IMR-90 (cell line): ENCODE data around the gene CEL. TPM values are rescaled to one million over a fixed set of nuclear protein-coding genes. Genes with fewer than 3 reads are reported as not detected.

ENCODE experiments used
- ATAC-seq: fragments of 200-7000 bp; cut with Tn5 transposase; 2 replicates; pipeline ENCODE4 v1.9.1; 2020; ENCODE audit warnings: low read depth, mild to moderate bottlenecking, moderate library complexity
- BruUV-seq: library from RNA; stranded (reverse); fragments of 400-500 nt; replicated peaks from 2 replicates; lab custom pipeline; 2021; lab: Mats Ljungman, UMichigan
- CTCF ChIA-PET: fragments of 300-600 bp; formaldehyde crosslinking; extraction: SDS; loops from one replicate; lab custom pipeline; 2021; ENCODE audit warnings: antibody characterized with exemption; lab: Yijun Ruan, JAX
- POLR2A ChIA-PET: fragments of 300-600 bp; sonication (Branson Sonifier 250); formaldehyde crosslinking; loops from one replicate; lab custom pipeline; 2022; ENCODE audit warnings: antibody characterized with exemption; ENCODE audit not compliant: unreplicated experiment; lab: Charles Lee
- DNase-seq: peaks from one replicate; pipeline ENCODE4 v3.0.0; 2013
- H2AFZ ChIP-seq: replicated peaks from 2 replicates; pipeline ENCODE3; 2013; ENCODE audit warnings: low read length, mild to moderate bottlenecking; ENCODE audit not compliant: poor library complexity
- H2AK5ac ChIP-seq: 2 replicates; pipeline ENCODE4 v1.6.1; 2013; ENCODE audit warnings: low read depth, low read length, inconsistent platforms
- H2AK9ac ChIP-seq: replicated peaks from 2 replicates; pipeline ENCODE3; 2013; ENCODE audit warnings: mild to moderate bottlenecking, low read depth, low read length, moderate library complexity; ENCODE audit not compliant: poor library complexity
- H2BK120ac ChIP-seq: 2 replicates; pipeline ENCODE4 v1.6.1; 2013; ENCODE audit warnings: low read depth, low read length, inconsistent platforms
- H2BK15ac ChIP-seq: 3 replicates; pipeline ENCODE4 v1.6.1; 2013; ENCODE audit warnings: low read depth, low read length, inconsistent platforms
- H2BK20ac ChIP-seq: 2 replicates; pipeline ENCODE4 v1.6.1; 2013; ENCODE audit warnings: low read depth, mild to moderate bottlenecking, inconsistent platforms, low read length, moderate library complexity
- H2BK5ac ChIP-seq: 2 replicates; pipeline ENCODE4 v1.6.1; 2013; ENCODE audit warnings: mild to moderate bottlenecking, low read depth, low read length, inconsistent platforms; ENCODE audit not compliant: poor library complexity, severe bottlenecking
- H3K14ac ChIP-seq: replicated peaks from 2 replicates; pipeline ENCODE4 v1.6.1; 2013; ENCODE audit warnings: low read depth, low read length, inconsistent platforms
- H3K18ac ChIP-seq: 2 replicates; pipeline ENCODE4 v1.6.1; 2013; ENCODE audit warnings: low read depth, low read length, control low read depth
- H3K23ac ChIP-seq: 2 replicates; pipeline ENCODE4 v1.6.1; 2013; ENCODE audit warnings: low read depth, low read length, inconsistent platforms
- H3K27ac ChIP-seq: 2 replicates; pipeline ENCODE4 v1.5.1; 2013; ENCODE audit warnings: mild to moderate bottlenecking, control low read depth, low read length; ENCODE audit not compliant: insufficient read depth
- H3K27me3 ChIP-seq: 2 replicates; pipeline ENCODE4 v1.6.1; 2013; ENCODE audit warnings: low read length; ENCODE audit not compliant: control insufficient read depth, insufficient read depth
- H3K36me3 ChIP-seq: 2 replicates; pipeline ENCODE4 v1.6.1; 2013; ENCODE audit warnings: low read length, mixed read lengths; ENCODE audit not compliant: control insufficient read depth, insufficient read depth
- H3K4ac ChIP-seq: 2 replicates; pipeline ENCODE4 v1.6.1; 2013; ENCODE audit warnings: low read depth, low read length, inconsistent platforms
- H3K4me1 ChIP-seq: 2 replicates; pipeline ENCODE4 v1.6.1; 2013; ENCODE audit warnings: low read length, mixed read lengths; ENCODE audit not compliant: control insufficient read depth, insufficient read depth
- H3K4me2 ChIP-seq: 2 replicates; pipeline ENCODE4 v1.6.1; 2013; ENCODE audit warnings: low read depth, mild to moderate bottlenecking, control low read depth, low read length, moderate library complexity
- H3K4me3 ChIP-seq: 2 replicates; pipeline ENCODE4 v1.5.1; 2013; ENCODE audit warnings: low read depth, mild to moderate bottlenecking, control low read depth, low read length, moderate library complexity; ENCODE audit not compliant: insufficient read depth
- H3K56ac ChIP-seq: 2 replicates; pipeline ENCODE4 v1.6.1; 2013; ENCODE audit warnings: low read length, inconsistent platforms; ENCODE audit not compliant: insufficient read depth; ENCODE audit errors: extremely low read depth
- H3K79me1 ChIP-seq, 2 experiments: 2 replicates each; pipeline ENCODE4 v1.6.1; 2013; ENCODE audit warnings: low read length in 2 of 2, inconsistent platforms in 1 of 2, low read depth in 1 of 2
- H3K9ac ChIP-seq: 2 replicates; pipeline ENCODE4 v1.6.1; 2013; ENCODE audit warnings: low read depth, low read length, control low read depth
- H3K9me1 ChIP-seq: 2 replicates; pipeline ENCODE4 v1.6.1; 2013; ENCODE audit warnings: low read length, inconsistent platforms; ENCODE audit not compliant: insufficient read depth
- H3K9me3 ChIP-seq: 2 replicates; pipeline ENCODE4 v1.6.1; 2013; ENCODE audit warnings: low read length; ENCODE audit not compliant: control insufficient read depth, insufficient read depth
- H4K20me1 ChIP-seq: 2 replicates; pipeline ENCODE4 v1.6.1; 2013; ENCODE audit warnings: low read length, inconsistent platforms; ENCODE audit not compliant: insufficient read depth
- H4K5ac ChIP-seq: 2 replicates; pipeline ENCODE4 v1.6.1; 2013; ENCODE audit warnings: mild to moderate bottlenecking, low read depth, low read length, control low read depth
- H4K8ac ChIP-seq, 2 experiments: 2 replicates each; pipeline ENCODE4 v1.6.1; 2013; ENCODE audit warnings: low read depth in 2 of 2, low read length in 2 of 2, control low read depth in 1 of 2, inconsistent platforms in 1 of 2
- H4K91ac ChIP-seq: 2 replicates; pipeline ENCODE4 v1.6.1; 2013; ENCODE audit warnings: low read depth, low read length, inconsistent platforms; ENCODE audit not compliant: insufficient read depth
- FOS ChIP-seq: fragments of 150-350 bp; IDR thresholded peaks from 2 replicates; pipeline ENCODE4 v1.6.1; 2016; ENCODE audit warnings: low read depth, low read length
- NFE2L2 ChIP-seq: fragments of 150-350 bp; IDR thresholded peaks from 2 replicates; pipeline ENCODE4 v1.6.1; 2016; ENCODE audit warnings: low read depth, mild to moderate bottlenecking, low read length
- POLR2A ChIP-seq: IDR thresholded peaks from 2 replicates; pipeline ENCODE4 v1.6.1; 2012; ENCODE audit warnings: mild to moderate bottlenecking, low read depth, low read length
- SMC3 ChIP-seq: fragments of 150-350 bp; IDR thresholded peaks from 2 replicates; pipeline ENCODE4 v1.6.1; 2016; ENCODE audit warnings: low read depth, mild to moderate bottlenecking, antibody characterized with exemption, low read length, moderate library complexity
- WGBS, 2 experiments: methylation state at CpG; one replicate each; pipeline versions ENCODE4 v1.1.5 to v1.1.7; 2013; ENCODE audit warnings: missing lambda C conversion rate in 2 of 2; ENCODE audit not compliant: insufficient read length in 1 of 2; ENCODE audit errors: extremely low coverage in 2 of 2; 5-methylcytosine and 5-hydroxymethylcytosine counted together
- dilution Hi-C: fragments of 300-500 bp; cut with HindIII; formaldehyde crosslinking; loops from one replicate; pipeline ENCODE4 v1.14.3; 2018; ENCODE audit warnings: low sequenced_read_pairs; ENCODE audit not compliant: unreplicated experiment
- in situ Hi-C: fragments of 300-500 bp; cut with MboI; formaldehyde crosslinking; loops from 3 replicates; pipeline ENCODE4 v1.14.3; 2019; ENCODE audit warnings: low sequenced_read_pairs, inconsistent platforms, mixed read lengths
- intact Hi-C: fragments of 100-400 bp; cut with micrococcal nuclease; formaldehyde crosslinking; loops from 2 replicates; pipeline ENCODE4 v1.10.0; 2022
- polyA plus RNA-seq, 3 experiments: library from polyadenylated mRNA; depleted of rRNA; stranded (reverse); fragments of >200 nt; gene quantifications; 2 replicates each; pipeline ENCODE4 v1.2.3, GENCODE V29; 2012; ENCODE audit warnings: low replicate concordance in 1 of 3
- total RNA-seq: library from RNA; depleted of rRNA; stranded (reverse); fragments of >200 nt; gene quantifications from 2 replicates; pipeline ENCODE4 v1.2.3, GENCODE V29; 2012
- TF ChIP-seq, protein P1 (sequence below): fragments of 150-350 bp; IDR thresholded peaks from 2 replicates; pipeline ENCODE4 v1.6.1; 2016; ENCODE audit warnings: low read depth, mild to moderate bottlenecking, low read length, moderate library complexity, borderline replicate concordance
- TF ChIP-seq, protein P2 (sequence below): fragments of 150-350 bp; IDR thresholded peaks from 2 replicates; pipeline ENCODE4 v1.6.1; 2017; ENCODE audit warnings: mild to moderate bottlenecking, antibody characterized with exemption, low read length, low read depth

CEL gene
- total and polyA plus RNA-seq, 2 of the 4 experiments (the other 2 are of a cell fraction): under 0.01 to 0.75 TPM

GRCh38 chr9:133050142-133050541, 11.6 kb upstream of the CEL start:
- no TSS peak for BruUV-seq
- Histone ChIP-seq H4K91ac (no peak overlapping the region), H2BK5ac (no peak overlapping the region), H2AK5ac (no peak overlapping the region), H2BK20ac (no peak overlapping the region), H3K56ac (no peak overlapping the region), H3K9me3 (no peaks in the 10 kb centered on the region), H3K27me3 (no peaks in the 10 kb centered on the region), H2BK120ac (no peak overlapping the region), H3K18ac (no peak overlapping the region), H3K36me3 (peaks cover 61% of the 10 kb centered on the region), H3K4me1 (no peaks in the 10 kb centered on the region; the same call in 1 of the 2 replicates), H4K20me1 (peaks cover 8% of the 10 kb centered on the region), H3K4me2 (no peak overlapping the region), H4K5ac (no peak overlapping the region), H2BK15ac (no peak overlapping the region), H4K8ac (no peak overlapping the region), H3K9ac (no peak overlapping the region), H3K14ac (no peak overlapping the region), H3K4me3 (no peak overlapping the region), H3K23ac (no peak overlapping the region), H3K27ac (no peak overlapping the region), H3K4ac (no peak overlapping the region), H3K79me1 (peaks cover 3 to 20% of the 10 kb centered on the region in 2 experiments; a peak in 3 of 4 replicates), H3K9me1 (no peaks in the 10 kb centered on the region), H2AK9ac (no peak overlapping the region), H2AFZ (no peak overlapping the region)
- WGBS, 2 experiments: 85% methylated on average over 3 of the region's 6 CpGs; no CpG with 5 or more reads in 1 of the 2 experiments
- ChIA-PET POLR2A (no interaction called here), CTCF (no interaction called here)
- TF ChIP-seq POLR2A (no peak), FOS (no peak), SMC3 (no peak), NFE2L2 (no peak)
- TF ChIP-seq, protein P1, sequence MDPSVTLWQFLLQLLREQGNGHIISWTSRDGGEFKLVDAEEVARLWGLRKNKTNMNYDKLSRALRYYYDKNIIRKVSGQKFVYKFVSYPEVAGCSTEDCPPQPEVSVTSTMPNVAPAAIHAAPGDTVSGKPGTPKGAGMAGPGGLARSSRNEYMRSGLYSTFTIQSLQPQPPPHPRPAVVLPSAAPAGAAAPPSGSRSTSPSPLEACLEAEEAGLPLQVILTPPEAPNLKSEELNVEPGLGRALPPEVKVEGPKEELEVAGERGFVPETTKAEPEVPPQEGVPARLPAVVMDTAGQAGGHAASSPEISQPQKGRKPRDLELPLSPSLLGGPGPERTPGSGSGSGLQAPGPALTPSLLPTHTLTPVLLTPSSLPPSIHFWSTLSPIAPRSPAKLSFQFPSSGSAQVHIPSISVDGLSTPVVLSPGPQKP: no peak
- TF ChIP-seq, protein P2, sequence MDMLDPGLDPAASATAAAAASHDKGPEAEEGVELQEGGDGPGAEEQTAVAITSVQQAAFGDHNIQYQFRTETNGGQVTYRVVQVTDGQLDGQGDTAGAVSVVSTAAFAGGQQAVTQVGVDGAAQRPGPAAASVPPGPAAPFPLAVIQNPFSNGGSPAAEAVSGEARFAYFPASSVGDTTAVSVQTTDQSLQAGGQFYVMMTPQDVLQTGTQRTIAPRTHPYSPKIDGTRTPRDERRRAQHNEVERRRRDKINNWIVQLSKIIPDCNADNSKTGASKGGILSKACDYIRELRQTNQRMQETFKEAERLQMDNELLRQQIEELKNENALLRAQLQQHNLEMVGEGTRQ: no peak
- DNase-seq: peak; percentile 16
- no peak for ATAC-seq
- intact Hi-C loops (no loop called here), dilution Hi-C loops (no loop called here), in situ Hi-C loops (no loop called here)
